ENCODE data around the gene ERCC2.

DNA sequence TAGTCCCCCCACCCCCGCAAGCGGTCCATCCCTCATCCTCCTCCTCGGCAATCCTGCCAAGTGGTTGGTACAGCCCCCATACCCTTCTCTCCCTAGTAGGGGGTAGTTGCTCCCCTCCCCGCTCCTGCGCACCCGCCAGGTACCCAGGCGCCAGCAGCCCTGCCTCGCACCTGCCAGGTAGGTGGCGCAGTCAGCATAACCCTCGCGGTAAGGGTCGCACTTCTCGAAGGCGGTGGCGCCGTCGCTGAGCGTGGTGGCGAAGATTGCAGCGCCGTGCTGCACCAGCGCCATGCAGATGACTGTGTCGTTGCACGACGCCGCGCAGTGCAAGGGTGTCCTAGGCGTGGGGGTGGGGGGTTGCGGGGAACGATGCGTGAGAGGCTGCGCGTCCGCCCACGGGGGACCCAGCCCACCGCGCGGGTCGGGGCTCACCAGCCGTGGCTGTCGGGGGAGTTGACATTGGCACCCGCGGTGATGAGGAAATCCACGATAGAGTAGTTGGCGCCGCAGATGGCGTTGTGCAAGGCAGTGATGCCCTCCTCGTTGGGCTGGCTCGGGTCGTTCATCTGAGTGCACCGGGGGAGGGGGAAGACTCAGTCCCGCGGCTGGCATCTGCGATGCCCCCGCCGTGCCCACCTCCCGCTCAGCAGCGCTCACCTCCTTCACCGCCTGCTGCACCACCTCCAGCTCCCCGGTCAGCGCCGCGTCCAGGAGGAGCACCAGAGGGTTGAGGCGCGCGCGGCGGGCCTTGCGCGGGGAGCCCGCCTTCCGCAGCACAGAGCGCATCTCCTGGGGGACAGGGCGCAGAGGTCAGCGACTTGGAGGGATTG, 15.2 kb upstream of the ERCC2 start:
- TF ChIP-seq HDGF (IDR thresholded peaks at IDR 0.05; ENCODE audit: borderline replicate concordance): no peak
- TF ChIP-seq FOXM1 (IDR thresholded peaks at IDR 0.05; ENCODE audit: borderline replicate concordance): no peak
- no peak for TF ChIP-seq ELF4 (IDR thresholded peaks at IDR 0.05)
- no peak for TF ChIP-seq BHLHE40 (IDR thresholded peaks at IDR 0.05; ENCODE audit: borderline replicate concordance)
- TF ChIP-seq L3MBTL2 (conservative IDR thresholded peaks at IDR 0.05): no peak
- TF ChIP-seq NFRKB (IDR thresholded peaks at IDR 0.05): no peak
- no peak for TF ChIP-seq LEF1 (IDR thresholded peaks at IDR 0.05; ENCODE audit: borderline replicate concordance)

All from HEK293T (cell line).